ES-I3 (cell line): Measurements from ENCODE around the gene BOLA1.

Source experiments
- H3K36me3 ChIP-seq: 2 replicates; pipeline ENCODE4 v1.6.1; 2013; ENCODE audit warnings: mild to moderate bottlenecking, low read length, control low read depth, moderate library complexity; ENCODE audit not compliant: insufficient read depth
- H3K4me1 ChIP-seq: 2 replicates; pipeline ENCODE4 v1.6.1; 2013; ENCODE audit warnings: mild to moderate bottlenecking, control low read depth, low read length; ENCODE audit not compliant: insufficient read depth
- H3K9ac ChIP-seq: 2 replicates; pipeline ENCODE4 v1.6.1; 2013; ENCODE audit warnings: low read depth, mild to moderate bottlenecking, low read length, moderate library complexity
- H3K9me3 ChIP-seq: 2 replicates; pipeline ENCODE4 v1.6.1; 2013; ENCODE audit warnings: mild to moderate bottlenecking, low read length, moderate library complexity; ENCODE audit not compliant: control insufficient read depth, insufficient read depth

Gene BOLA1

DNA sequence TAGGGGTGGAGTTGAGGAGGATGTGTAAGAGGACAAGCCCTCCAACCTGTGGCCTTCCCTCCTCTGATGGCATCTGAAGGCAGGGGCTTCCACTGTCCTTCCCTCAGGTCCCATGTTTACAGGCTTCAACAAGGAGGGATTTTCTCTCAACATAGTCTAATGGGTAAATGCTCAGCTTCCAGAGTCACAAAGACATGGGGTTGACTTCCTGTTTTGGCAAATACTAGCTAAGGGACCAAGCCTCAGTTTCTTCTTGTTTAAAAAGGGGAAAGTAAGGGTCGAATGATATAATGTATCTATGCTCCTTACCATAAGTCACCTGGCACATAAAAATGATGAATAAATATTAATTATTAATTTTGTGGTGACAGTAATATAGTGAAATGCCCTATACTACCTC lies 15.2 kb downstream of the BOLA1 start:
- Histone ChIP-seq H3K4me1 (peaks cover 19% of the 10 kb centered on the region), H3K36me3 (no peaks in the 10 kb centered on the region)

DNA sequence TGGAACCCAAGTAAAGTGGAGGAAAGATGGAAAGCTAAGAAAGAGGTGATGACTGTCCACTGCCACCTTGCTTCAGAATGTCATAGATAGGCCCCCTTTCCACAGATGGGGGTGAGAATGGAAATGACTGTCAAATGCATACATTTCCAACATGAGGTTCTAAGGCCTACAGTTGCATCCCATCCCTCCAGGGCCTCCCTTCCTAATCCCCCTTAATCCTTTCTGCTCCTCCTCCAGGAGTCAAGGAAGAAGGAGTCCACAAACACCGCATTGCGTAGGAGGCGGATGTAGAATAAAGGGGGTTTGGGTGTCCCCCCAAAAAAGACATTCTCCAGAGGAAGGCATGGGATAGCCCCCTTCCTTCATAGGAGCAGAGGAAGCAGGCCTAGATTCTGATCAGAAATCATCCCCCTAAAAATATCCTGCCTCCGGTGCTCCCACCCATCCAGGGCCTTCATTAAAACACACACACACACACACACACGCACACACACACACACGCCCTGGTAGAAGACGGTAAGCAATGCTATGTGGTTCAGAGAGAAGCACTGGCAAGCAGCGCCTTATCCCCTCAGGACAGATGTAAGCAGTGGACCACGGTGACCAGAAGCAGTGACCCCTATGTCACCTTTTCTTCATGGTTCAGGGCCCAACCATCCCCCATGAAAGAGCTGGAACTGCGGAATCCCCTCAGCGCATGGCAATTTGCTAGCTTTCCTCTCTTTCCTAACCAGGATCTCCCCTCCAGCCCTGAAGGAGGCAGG lies 16.2 kb downstream of the BOLA1 start:
- no peaks in the 10 kb centered on the region for H3K36me3 ChIP-seq
- peaks cover 19% of the 10 kb centered on the region for H3K4me1 ChIP-seq
- H3K9ac ChIP-seq, result no peak overlapping the region
- H3K9me3 ChIP-seq, result no peaks in the 10 kb centered on the region

More for the DNA sequence above, 15.2 kb downstream of the BOLA1 start:
- Histone ChIP-seq H3K9ac (no peak overlapping the region), H3K9me3 (no peaks in the 10 kb centered on the region)

DNA sequence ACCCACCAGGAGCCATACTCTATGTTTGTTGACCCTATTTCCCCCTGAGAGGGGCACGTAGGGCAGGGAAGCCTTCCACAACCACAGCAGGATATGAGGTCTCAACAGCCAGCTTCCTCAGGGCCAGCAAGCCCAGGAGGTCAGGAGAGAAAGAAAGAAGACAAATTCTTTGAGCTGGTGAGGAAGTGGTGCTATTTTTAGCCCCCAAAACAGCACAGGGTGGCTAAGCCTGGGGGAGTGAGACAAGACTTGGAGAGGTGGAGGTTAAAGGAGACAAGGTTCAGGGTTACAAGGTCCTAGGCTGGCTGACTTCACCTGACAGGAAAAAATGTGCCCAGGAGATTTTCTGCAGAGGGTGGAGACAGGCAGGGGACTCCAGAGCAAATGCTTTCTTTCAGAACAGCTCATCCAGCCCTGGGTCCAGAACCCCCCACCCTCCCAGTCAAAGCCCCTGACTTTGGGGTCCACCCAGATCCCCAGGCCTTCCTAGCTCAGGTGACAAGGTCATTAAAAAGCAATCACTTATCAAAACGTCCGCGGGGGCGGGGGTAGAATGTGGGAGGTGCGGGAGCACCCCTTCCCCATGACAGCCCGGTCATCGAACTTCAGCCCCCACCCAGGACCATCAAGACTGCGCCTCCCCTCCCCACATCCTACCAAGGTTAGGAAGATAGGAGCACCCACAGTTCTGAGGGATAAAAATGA lies 17.0 kb downstream of the BOLA1 start:
- H3K9ac ChIP-seq, result peak overlapping the region; percentile 89; the same call in 1 of the 2 replicates
- H3K36me3 ChIP-seq, result no peaks in the 10 kb centered on the region
- no peaks in the 10 kb centered on the region for H3K9me3 ChIP-seq
- H3K4me1 ChIP-seq, result peaks cover 19% of the 10 kb centered on the region

DNA sequence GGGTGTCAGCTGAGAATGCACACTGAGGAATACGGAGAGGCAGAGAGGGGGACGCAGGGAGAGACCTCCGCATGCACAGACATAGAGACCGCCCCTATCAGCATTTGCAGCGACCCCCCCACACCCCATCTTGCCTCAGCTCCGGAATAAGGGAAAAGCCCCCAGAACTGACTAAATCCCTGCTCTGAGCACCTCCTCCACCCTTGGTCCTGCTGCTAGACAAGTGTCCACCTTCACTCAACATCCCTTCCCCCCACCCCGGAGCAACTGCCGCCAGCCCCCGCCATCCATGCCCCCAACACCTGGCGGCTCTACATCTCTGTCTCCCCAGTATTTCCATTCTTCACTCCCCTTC lies 17.5 kb downstream of the BOLA1 start:
- H3K9me3 ChIP-seq, result no peaks in the 10 kb centered on the region
- peak overlapping the region; percentile 89; the same call in 1 of the 2 replicates for H3K9ac ChIP-seq
- peaks cover 19% of the 10 kb centered on the region for H3K4me1 ChIP-seq
- H3K36me3 ChIP-seq, result no peaks in the 10 kb centered on the region

DNA sequence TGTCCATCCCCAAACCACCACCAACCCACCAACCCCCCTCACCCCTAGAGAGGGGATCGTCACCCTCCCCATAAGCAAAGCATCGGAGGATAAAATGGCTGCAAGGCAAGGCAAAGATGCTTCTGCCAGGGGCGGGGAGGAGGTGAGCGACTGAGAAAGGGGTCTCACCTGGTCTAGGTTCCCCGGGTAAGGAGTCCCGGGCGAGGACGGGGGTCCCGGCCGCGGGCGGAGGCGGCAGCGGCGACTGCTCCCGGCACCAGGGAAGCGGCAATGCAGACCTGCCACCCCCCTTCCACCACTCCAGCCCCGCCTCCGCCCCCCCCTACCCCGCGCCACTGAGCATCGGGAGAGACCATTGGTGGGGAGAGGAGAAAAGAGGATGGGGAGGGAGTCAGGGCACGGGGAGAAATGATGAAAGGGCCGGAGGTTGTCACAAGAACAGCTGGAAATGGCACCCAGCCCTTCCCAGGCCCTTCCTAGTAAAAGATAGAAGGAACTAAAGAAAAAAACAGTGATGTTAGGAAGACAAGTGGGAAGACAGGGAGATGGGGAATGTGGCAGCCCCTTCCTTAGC lies 18.3 kb downstream of the BOLA1 start, which contains the start of gene SV2A:
SV2A (minus strand) TSS at position 274 of the 574 bp plus-strand sequence. CDS start 4,004 bp downstream, outside the sequence.
- Histone ChIP-seq H3K36me3 (peaks cover 4% of the 10 kb centered on the region), H3K9ac (peak within 1 kb of the TSS; percentile 89), H3K9me3 (no peaks in the 10 kb centered on the region), H3K4me1 (peaks cover 19% of the 10 kb centered on the region)

- Histone ChIP-seq H3K36me3 (peaks cover 30% of the 10 kb centered on the region), H3K9ac (no peak overlapping the region), H3K4me1 (no peaks in the 10 kb centered on the region), H3K9me3 (no peaks in the 10 kb centered on the region)
Measured at GRCh38 chr1:149923626-149924025, 24.3 kb downstream of the BOLA1 start.

- H3K9ac ChIP-seq, result no peak overlapping the region
- no peaks in the 10 kb centered on the region for H3K4me1 ChIP-seq
- H3K9me3 ChIP-seq, result no peaks in the 10 kb centered on the region
- peaks cover 30% of the 10 kb centered on the region for H3K36me3 ChIP-seq
Measured at GRCh38 chr1:149925345-149925744, 26.0 kb downstream of the BOLA1 start.

GRCh38 chr1:149925751-149926150 lies 26.4 kb downstream of the BOLA1 start:
- Histone ChIP-seq H3K36me3 (peaks cover 30% of the 10 kb centered on the region), H3K4me1 (no peaks in the 10 kb centered on the region), H3K9me3 (no peaks in the 10 kb centered on the region), H3K9ac (no peak overlapping the region)

DNA sequence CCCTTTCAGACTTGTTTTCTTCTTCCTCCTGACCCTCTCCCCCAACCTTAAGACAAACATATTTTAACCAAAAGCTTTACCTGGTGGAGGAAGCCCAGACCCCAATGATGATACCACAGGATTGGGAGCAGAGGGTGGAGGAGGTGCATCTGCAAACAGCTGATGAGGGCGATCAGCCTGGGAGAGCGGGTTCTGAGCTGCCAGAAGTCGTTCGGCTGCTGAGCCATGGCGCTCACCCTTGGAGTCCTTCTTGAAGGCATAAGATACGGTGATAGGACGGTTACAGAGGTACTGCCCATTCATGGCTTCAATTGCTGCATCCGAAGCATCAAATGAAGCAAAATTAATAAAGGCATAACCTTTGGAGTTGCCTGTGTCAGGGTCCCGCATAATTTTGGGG lies 26.9 kb downstream of the BOLA1 start:
- Histone ChIP-seq H3K36me3 (peaks cover 30% of the 10 kb centered on the region), H3K4me1 (no peaks in the 10 kb centered on the region), H3K9ac (no peak overlapping the region), H3K9me3 (no peaks in the 10 kb centered on the region)

DNA sequence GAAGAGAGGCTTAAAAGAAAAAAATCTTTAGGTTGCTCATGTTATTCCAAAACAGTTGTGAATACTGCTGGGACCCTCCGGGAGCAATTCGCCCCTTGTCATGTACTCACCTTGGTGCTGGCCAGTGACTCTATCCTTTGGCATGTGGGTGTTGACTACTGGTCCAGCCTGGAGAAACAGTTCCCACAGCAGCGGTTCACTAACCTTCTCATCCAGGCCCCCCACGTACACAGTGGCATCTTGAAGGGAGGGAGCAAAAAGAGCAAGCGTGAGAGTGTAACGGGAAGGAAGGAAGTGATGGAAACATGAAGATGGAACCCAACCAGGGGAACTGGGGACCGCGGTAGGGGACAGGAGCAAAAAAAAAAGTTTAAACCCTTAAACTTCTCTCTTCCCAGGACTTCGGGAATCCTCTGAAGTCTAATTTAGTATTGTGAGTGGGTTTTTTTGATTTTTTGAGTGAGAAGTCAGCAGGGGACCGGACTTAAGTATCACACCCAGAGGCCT lies 27.7 kb downstream of the BOLA1 start:
- no peaks in the 10 kb centered on the region for H3K9me3 ChIP-seq
- H3K9ac ChIP-seq, result peak overlapping the region; percentile 82
- no peaks in the 10 kb centered on the region for H3K4me1 ChIP-seq
- peaks cover 30% of the 10 kb centered on the region for H3K36me3 ChIP-seq

- H3K9me3 ChIP-seq, result no peaks in the 10 kb centered on the region
- H3K36me3 ChIP-seq, result peaks cover 26% of the 10 kb centered on the region
- H3K4me1 ChIP-seq, result no peaks in the 10 kb centered on the region
- peak within 1 kb of the TSS; percentile 82 for H3K9ac ChIP-seq
Measured at GRCh38 chr1:149927563-149928400, 28.4 kb downstream of the BOLA1 start, which contains the start of gene SF3B4. Gene SF3B4, minus strand, starts transcription at chr1:149927803. Its CDS starts 44 bp downstream, at chr1:149927759.

DNA sequence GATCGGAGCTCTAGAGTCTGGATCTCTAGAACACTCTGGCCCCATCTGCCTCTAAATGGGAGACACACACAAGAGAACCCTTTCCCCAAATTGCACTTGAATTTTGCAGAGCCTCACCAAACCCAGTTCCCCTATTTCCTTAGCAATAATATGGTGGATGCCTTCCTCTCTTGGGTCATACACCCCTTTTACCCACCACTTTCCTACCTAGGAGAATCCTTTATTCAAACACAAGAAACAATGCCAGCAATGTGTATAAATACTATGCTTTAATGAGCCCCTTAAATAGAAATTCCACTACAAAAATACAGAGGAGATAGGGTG lies 29.0 kb downstream of the BOLA1 start:
- Histone ChIP-seq H3K9me3 (no peaks in the 10 kb centered on the region), H3K4me1 (no peaks in the 10 kb centered on the region), H3K36me3 (peaks cover 26% of the 10 kb centered on the region), H3K9ac (peak overlapping the region; percentile 82)

DNA sequence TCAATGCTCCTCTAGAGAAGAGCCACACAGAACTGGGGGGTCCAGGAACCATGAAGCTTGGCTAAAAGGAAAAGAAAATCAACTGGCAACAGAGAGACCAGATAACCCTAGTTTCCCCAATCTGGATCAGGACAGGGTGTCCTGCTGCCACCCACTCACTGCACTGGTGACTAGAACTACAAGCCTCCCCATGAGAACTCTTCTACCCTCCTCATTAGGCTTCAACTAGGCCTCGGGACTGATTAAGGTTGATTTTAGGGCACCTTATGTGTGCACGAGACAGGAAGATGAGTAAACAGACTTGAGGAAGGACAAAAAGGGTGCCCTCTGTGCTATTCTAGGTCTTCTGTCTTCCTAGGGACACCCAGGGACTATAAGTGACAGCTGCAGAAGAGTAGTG lies 30.5 kb downstream of the BOLA1 start:
- H3K4me1 ChIP-seq, result no peaks in the 10 kb centered on the region
- H3K9me3 ChIP-seq, result no peaks in the 10 kb centered on the region
- H3K36me3 ChIP-seq, result peaks cover 17% of the 10 kb centered on the region
- H3K9ac ChIP-seq, result no peak overlapping the region

DNA sequence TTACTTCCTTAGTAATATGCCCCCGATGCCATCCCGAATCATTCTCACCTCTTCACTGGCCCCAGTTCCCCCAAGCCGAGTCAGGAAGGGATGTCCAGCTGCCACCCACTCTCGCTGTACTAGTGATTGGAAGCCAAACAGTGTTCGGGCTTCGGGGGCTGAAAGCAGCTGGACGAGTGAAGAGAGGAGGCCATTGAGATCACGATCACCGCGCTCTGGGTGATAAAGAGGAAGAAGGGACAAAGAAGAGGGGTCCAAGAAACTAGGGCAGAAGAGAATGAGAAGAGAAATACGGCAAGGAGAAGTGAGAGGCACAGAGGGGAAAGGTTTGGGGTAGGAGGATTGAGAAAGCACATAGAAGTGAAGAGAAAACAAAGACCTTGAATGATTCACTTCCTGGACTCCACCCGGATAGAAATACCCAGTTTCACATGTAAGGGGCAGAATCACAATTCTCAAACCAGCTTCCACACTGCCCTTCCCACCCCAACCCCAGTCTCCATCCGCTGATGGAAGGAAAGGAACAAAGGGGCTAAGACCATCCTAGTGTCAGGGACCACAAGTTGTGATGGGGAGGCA lies 31.9 kb downstream of the BOLA1 start:
- Histone ChIP-seq H3K9me3 (no peaks in the 10 kb centered on the region), H3K9ac (no peak overlapping the region), H3K4me1 (no peaks in the 10 kb centered on the region), H3K36me3 (peaks cover 2% of the 10 kb centered on the region; the same call in 1 of the 2 replicates)
